NCI-H2196 (cell line): ENCODE results near the gene FUBP3.

Experiments used
- DNase-seq: peaks from one replicate; lab custom pipeline; 2025; ENCODE audit not compliant: unreplicated experiment; lab: John Stamatoyannopoulos, UW

The FUBP3 gene

GRCh38 chr9:130606887-130607600 lies 27.7 kb downstream of the FUBP3 start:
- DNase-seq, result no peak

DNA sequence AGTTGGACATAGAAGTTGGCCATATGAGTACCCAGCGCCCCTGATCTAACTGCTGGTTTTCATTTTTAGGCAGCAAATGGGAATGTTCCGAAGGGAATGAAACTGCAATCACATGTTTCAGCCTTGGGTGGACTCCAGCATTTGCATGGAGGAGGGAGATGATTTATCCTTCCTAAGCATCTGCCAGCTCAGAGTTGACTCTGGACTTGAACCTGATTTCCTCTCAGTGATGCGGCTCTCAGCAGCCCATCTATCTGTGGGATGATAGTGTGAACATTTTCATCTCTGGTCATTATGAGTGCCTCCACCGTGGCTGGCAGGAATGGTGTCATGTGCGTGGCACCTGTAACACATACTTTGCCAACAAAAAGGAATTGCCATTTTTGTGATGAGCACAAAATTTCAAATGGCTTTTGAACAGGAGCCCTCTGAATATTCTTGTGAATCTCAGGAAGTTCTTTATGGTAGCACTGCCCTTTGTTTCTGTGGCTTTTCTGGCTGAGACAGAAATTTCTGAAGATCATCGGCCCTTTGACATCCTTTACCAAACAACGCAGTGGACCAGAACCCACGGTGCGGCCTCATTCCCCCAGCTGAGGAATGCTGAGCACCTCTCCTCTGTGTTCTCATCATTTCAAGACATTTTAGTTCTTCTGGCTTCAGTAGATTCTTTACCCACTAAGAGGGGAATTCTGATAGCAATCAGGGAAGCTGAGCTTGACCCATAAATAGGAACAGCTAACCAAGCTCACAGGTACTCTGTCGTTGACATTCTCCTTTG lies 28.5 kb downstream of the FUBP3 start:
- DNase-seq, result no peak

DNA sequence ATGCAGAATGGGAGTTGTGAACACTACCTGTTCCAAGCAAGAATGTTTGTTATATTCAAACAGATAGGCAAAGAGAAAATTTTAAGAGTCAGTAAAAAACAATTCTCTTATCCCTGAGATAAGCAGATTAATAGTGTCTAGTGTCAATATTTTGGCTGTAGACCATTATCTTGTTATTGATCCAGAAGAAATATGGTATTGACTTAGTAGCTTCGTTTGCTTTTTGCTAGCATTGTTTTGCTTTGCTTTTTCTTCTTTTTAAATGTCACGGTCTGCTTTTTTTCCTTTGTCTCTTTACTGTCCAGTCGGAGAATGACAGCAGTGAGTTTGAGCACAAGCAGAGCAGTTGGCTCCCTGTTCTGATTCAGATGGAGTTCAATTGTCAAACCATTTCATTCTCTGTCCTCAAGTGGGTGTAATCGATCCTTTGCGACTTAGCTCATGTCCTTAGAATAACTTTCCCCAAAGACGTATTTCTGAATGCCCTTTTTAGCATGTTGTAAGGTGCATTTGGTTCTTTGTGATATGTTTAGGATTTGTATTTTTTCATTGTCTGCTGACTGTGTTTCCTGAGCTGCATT lies 29.3 kb downstream of the FUBP3 start:
- no peak for DNase-seq

- no peak for DNase-seq
Measured at GRCh38 chr9:130609163-130609562, 29.8 kb downstream of the FUBP3 start.

- DNase-seq, result no peak
Measured at GRCh38 chr9:130610862-130611707, 31.7 kb downstream of the FUBP3 start.

- no peak for DNase-seq
Measured at GRCh38 chr9:130616451-130616850, 37.1 kb downstream of the FUBP3 start.

DNA sequence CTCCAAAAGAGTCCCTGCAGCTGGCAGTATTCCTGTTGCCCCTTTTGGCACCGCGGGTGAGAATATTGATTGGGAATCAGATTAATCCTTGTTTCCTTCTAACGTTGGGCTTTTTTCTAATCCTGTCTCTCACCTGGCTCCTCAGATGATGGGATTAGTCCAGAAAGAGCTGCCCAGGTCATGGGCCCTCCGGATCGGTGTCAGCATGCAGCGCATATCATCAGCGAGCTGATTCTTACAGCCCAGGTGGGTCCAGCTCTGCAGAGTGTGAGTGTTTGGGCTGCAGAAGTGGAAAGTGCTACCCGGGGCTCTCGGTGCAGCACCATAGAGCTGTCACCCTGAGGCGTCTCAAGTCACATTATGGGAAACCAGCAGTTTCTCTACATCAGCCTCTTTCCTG lies 44.1 kb downstream of the FUBP3 start:
- no peak for DNase-seq

- DNase-seq, result no peak
Measured at GRCh38 chr9:130624154-130624553, 44.8 kb downstream of the FUBP3 start.

DNA sequence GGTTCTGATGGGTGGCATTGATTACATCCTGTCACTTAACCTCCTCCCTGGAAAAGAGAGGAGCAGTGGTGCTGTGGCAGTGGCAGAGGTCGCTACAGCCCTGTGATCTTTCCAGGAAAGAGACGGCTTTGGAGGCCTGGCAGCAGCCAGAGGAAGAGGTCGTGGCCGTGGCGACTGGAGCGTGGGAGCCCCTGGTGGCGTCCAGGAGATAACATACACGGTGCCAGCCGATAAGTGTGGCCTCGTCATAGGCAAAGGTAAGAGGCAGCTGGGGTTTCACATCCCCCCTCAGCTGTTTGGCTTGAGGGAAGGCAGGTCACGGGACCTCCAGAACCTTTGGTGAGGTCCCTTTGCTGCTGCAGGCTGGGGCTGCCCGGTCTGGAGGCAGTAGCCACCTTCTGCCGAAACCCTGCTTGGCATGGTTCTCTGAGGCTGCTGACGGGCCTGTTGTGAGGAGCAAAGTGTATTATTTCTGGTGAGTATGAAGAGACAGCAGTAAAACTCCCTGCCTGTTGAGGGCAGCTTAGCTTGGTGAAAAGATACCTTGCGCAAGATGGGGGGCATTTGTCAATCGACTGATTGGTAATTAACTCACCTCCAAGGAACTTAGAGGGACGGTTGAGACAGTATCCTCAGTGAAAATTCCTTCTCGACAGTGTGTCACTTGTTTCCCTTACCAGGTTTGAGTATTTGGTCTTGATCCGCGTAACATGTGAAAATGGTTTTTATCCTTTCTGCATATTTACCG lies 47.0 kb downstream of the FUBP3 start:
- no peak for DNase-seq

GRCh38 chr9:130627051-130627450 lies 47.7 kb downstream of the FUBP3 start:
- no peak for DNase-seq

- no peak for DNase-seq
Measured at GRCh38 chr9:130627896-130628792, 48.8 kb downstream of the FUBP3 start.

DNA sequence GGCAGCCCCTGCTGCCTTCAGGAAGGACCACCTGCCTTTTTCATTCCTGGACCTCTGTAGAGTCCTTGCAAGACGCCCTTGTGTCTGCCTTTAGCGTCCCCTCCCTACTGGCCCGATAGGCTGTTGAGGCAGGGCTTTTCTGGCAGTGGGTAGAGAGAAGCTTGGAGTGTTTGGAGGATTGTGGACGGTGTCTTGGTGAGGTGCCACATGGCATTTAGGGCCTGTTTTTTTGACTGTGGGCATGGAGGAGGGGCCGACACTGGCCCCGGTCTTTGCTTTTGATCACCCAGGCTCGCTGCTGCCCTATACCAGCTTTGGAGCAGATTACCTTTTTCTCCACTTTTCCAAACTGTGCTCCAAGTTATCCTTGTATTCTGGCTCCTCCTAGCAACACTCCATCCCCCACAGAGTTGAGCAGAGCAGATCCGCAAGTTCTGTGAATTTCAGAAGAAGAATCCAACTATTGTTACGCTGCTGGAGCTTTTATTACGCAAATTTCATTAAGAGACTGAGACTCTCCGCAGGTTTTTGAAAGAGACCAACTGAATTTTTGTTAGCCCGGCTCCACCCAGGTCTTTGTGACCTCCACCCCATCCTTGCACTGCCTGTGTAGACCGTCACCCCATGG lies 50.2 kb downstream of the FUBP3 start:
- no peak for DNase-seq

DNA sequence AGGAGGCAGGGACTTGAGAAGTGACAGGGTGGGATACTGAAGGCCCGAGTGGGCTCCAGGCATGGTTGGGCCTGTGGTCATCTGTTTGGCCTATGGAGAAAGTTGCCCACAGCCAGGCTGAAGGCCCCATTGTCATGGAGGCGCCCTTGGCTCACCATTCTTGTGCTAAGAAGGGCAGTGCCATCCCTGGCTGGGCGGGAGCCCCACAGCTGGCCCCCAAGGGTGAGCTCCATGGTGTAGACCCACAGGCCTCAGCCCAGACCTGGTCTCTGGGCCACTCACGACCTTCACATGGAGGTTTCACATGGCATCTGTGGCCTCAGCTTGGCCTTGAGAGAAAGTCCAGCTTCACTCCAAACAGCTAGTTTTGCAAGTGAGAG lies 50.7 kb downstream of the FUBP3 start:
- no peak for DNase-seq

DNA sequence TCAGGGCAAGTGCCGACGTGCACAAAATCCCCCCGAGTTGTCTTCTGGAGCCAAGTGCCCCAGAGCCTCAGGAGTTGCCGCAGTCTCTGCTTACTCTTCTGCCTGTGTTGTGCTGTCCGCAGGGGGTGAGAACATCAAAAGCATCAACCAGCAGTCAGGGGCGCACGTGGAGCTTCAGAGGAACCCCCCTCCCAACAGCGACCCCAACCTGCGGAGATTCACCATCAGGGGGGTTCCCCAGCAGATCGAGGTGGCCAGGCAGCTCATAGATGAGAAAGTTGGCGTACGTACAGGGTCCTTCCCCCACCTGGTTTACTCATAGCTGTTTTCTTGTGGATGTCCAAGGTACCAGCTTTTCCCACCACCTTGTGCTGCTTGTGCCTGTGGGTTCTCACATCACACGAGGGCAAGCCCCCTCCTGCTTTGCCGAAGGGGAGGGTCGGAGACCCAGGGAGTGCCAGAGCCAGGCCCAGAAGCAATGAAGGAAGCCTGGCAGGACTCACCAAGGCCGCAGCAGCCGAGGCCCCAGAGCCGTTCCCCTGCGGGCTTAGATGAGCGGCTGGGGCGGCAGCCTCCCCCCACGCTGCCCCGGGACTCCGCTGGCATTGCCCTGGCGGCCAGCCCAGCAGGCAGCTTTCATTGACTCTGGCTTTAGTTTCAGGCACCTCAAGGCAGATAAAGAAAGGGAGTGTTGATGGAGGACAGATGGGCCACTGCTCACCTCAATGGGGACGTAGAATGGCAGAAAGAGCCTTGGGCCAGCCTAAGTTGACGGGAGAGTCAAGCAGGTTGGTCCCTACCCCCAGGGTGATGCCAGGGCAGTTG lies 51.3 kb downstream of the FUBP3 start:
- DNase-seq, result no peak

DNA sequence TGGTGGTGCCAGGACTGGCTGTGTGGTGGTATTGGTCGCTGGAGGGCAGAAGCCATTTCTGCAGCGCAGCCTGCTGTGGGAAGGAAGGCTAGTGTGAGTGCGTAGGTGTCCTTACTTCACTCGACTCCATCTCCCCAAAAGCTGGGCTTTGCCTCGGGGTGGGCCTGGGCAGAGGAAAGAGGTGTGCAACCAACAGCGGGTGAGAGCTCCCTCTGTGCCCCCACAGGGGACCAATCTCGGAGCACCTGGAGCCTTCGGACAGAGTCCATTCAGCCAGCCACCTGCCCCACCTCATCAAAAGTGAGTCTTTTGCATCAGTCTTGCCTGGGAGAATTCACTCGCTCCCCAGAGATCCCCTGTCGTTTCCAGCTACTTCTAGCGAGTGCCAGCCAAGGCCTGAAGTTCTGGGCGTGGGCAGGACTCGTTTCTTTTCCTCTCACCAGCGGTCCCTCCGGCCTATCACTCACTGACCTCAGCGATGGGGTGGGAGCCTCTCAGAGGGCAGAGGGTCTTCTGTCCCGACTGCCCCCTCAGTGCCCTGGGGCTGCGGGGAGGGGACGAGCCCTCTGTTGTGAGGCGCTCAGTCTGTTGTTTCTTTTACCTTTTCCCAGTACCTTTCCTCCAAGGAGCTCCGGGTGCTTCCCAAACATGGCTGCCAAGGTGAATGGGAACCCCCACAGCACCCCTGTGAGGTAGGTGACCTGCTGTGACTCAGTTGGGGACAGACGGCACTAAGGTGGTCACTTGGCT lies 52.1 kb downstream of the FUBP3 start:
- DNase-seq, result no peak

GRCh38 chr9:130632081-130632710 lies 52.8 kb downstream of the FUBP3 start:
- no peak for DNase-seq

DNA sequence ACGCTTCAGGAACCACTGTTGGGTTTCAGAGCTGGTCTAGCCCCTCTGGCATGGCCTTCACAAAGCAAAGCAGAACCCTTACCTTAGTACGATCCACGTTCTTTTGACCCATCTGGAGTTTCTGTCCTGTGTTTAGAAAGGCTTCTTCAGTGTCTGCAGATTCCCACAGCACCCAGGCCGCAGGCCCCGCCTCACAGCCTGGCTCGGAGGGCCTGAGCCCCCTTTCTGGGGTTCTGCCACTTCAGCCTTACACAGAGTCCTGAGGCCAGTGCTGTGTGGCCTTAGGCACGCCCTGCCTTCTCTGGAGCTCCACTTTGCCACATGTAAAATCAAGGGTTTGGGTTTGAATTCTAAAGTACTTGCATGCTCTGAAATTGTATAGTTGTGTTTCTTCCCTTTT lies 53.5 kb downstream of the FUBP3 start:
- DNase-seq, result no peak
